Peyer's patch (tissue), 4 donors: Measurements from ENCODE around the gene SLC7A8. TPM values are rescaled to one million over a fixed set of nuclear protein-coding genes. Genes with fewer than 3 reads are reported as not detected.

ENCODE experiments used
- DNase-seq, 3 donors: peaks; one replicate each; pipeline ENCODE4 v3.0.0-alpha.2; 2017 to 2019
- H3K27ac ChIP-seq, 4 donors: fragments of 200-600 bp; sonication (generic); one replicate each; pipeline ENCODE4 v1.5.1; 2016 to 2019
- H3K27me3 ChIP-seq, 2 donors: fragments of 200-600 bp; sonication (generic); one replicate each; pipeline ENCODE4 v1.5.1; 2019
- H3K36me3 ChIP-seq, 3 donors: fragments of 200-600 bp; sonication (generic); one replicate each; pipeline ENCODE4 v1.5.1; 2016 to 2019
- H3K4me1 ChIP-seq, 4 donors: fragments of 200-600 bp; sonication (generic); one replicate each; pipeline ENCODE4 v1.5.1; 2016 to 2019
- H3K4me3 ChIP-seq, 4 donors: fragments of 200-600 bp; sonication (generic); 1 replicate in 3 of 4; 2 replicates in 1 of 4; pipeline ENCODE4 v1.5.1; 2016 to 2019; ENCODE audit warnings: mild to moderate bottlenecking in 1 of 4
- H3K9me3 ChIP-seq, 4 donors: fragments of 200-600 bp; sonication (generic); one replicate each; pipeline ENCODE4 v1.5.1; 2016 to 2019; ENCODE audit warnings: mild to moderate bottlenecking in 1 of 4
- CTCF ChIP-seq, 6 experiments: fragments of 450-650 bp in 4 of 6; fragments of 200-600 bp in 2 of 6; sonication (generic) in 1 of 6; IDR thresholded peaks; one replicate each; pipeline ENCODE4 v1.5.1; 2017 to 2019; ENCODE audit warnings: antibody characterized with exemption in 6 of 6, mild to moderate bottlenecking in 3 of 6, moderate library complexity in 1 of 6
- POLR2A ChIP-seq, 2 donors: fragments of 450-650 bp; IDR thresholded peaks; one replicate each; pipeline ENCODE4 v1.5.1; 2017; ENCODE audit warnings: antibody characterized with exemption in 2 of 2, mild to moderate bottlenecking in 2 of 2, moderate library complexity in 2 of 2
- total RNA-seq, 4 donors: library from RNA; depleted of rRNA; stranded (reverse); fragments of >200 nt; gene quantifications; one replicate each; pipeline ENCODE4 v1.1.0, GENCODE V29; 2016

Gene SLC7A8
- total RNA-seq, 4 donors from 2014 or later, result 21.8 to 56.9 (median 35.0) TPM

- no peak for DNase-seq
- H3K27ac ChIP-seq, result no peak overlapping the region
- peaks cover 0 to 9% (median 0%) of the 10 kb centered on the region in 3 donors for H3K36me3 ChIP-seq
- H3K4me1 ChIP-seq, result no peaks in the 10 kb centered on the region
- no peak for TF ChIP-seq CTCF (IDR thresholded peaks at IDR 0.05)
- TF ChIP-seq POLR2A (IDR thresholded peaks at IDR 0.05), result no peak
- H3K4me3 ChIP-seq, result no peak overlapping the region
- no peaks in the 10 kb centered on the region for H3K9me3 ChIP-seq
- H3K27me3 ChIP-seq, result no peaks in the 10 kb centered on the region
Observed at GRCh38 chr14:23143911-23144310, 39.5 kb downstream of the SLC7A8 start.

- H3K27ac ChIP-seq, result no peak overlapping the region
- H3K4me1 ChIP-seq, result no peaks in the 10 kb centered on the region
- H3K4me3 ChIP-seq, result no peak overlapping the region
Observed at GRCh38 chr14:23142826-23143225, 40.6 kb downstream of the SLC7A8 start.

GRCh38 chr14:23141706-23142444, 41.6 kb downstream of the SLC7A8 start:
- Histone ChIP-seq H3K27me3 (no peaks in the 10 kb centered on the region), H3K4me1 (no peaks in the 10 kb centered on the region), H3K4me3 (no peak overlapping the region), H3K9me3 (no peaks in the 10 kb centered on the region), H3K27ac (no peak overlapping the region), H3K36me3 (peaks cover 0 to 11% (median 0%) of the 10 kb centered on the region in 3 donors)
- DNase-seq, result no peak
- TF ChIP-seq POLR2A (IDR thresholded peaks at IDR 0.05) (no peak), CTCF (IDR thresholded peaks at IDR 0.05) (no peak)

More at GRCh38 chr14:23142826-23143225, 40.6 kb downstream of the SLC7A8 start:
- Histone ChIP-seq H3K27me3 (no peaks in the 10 kb centered on the region), H3K36me3 (peaks cover 0 to 11% (median 0%) of the 10 kb centered on the region in 3 donors), H3K9me3 (no peaks in the 10 kb centered on the region)
- TF ChIP-seq POLR2A (IDR thresholded peaks at IDR 0.05), result no peak
- no peak for TF ChIP-seq CTCF (IDR thresholded peaks at IDR 0.05)
- no peak for DNase-seq

- H3K27ac ChIP-seq, result peak overlapping the region in 1 of 4 donors; percentile 3
- H3K27me3 ChIP-seq, result no peaks in the 10 kb centered on the region
- TF ChIP-seq POLR2A (IDR thresholded peaks at IDR 0.05), result no peak
- TF ChIP-seq CTCF (IDR thresholded peaks at IDR 0.05), result no peak
- H3K36me3 ChIP-seq, result peaks cover 0 to 16% (median 0%) of the 10 kb centered on the region in 3 donors
- H3K4me1 ChIP-seq, result no peaks in the 10 kb centered on the region
- no peaks in the 10 kb centered on the region for H3K9me3 ChIP-seq
- DNase-seq, result no peak
- H3K4me3 ChIP-seq, result no peak overlapping the region
Observed at GRCh38 chr14:23140371-23140770, 43.1 kb downstream of the SLC7A8 start.

- Histone ChIP-seq H3K4me3 (no peak overlapping the region), H3K9me3 (no peaks in the 10 kb centered on the region), H3K27ac (no peak overlapping the region), H3K36me3 (peaks cover 0 to 16% (median 0%) of the 10 kb centered on the region in 3 donors), H3K27me3 (no peaks in the 10 kb centered on the region), H3K4me1 (no peaks in the 10 kb centered on the region)
- no peak for TF ChIP-seq POLR2A (IDR thresholded peaks at IDR 0.05)
- no peak for TF ChIP-seq CTCF (IDR thresholded peaks at IDR 0.05)
- DNase-seq, result no peak
Observed at GRCh38 chr14:23139874-23140273, 43.6 kb downstream of the SLC7A8 start.
